Activated CD4-positive, CD25-positive, alpha-beta regulatory T cell treated with anti-CD3 and anti-CD28 coated beads, Interleukin-2, amount 50 U/mL, for 24 hours (primary cell): ENCODE measurements around the gene KRTAP4-6.
"Not testable (repeated sequence)": the region's sequence is repeated elsewhere in the genome, so short reads cannot be mapped to it uniquely, and the experiment has no call there.

Experiments used
- ATAC-seq, 2 donors: fragments of 150-1000 bp; cut with Tn5 transposase; one replicate each; pipeline ENCODE4 v1.10.0; 2021; ENCODE audit warnings: mild to moderate bottlenecking in 1 of 2, moderate library complexity in 1 of 2

Gene KRTAP4-6

DNA sequence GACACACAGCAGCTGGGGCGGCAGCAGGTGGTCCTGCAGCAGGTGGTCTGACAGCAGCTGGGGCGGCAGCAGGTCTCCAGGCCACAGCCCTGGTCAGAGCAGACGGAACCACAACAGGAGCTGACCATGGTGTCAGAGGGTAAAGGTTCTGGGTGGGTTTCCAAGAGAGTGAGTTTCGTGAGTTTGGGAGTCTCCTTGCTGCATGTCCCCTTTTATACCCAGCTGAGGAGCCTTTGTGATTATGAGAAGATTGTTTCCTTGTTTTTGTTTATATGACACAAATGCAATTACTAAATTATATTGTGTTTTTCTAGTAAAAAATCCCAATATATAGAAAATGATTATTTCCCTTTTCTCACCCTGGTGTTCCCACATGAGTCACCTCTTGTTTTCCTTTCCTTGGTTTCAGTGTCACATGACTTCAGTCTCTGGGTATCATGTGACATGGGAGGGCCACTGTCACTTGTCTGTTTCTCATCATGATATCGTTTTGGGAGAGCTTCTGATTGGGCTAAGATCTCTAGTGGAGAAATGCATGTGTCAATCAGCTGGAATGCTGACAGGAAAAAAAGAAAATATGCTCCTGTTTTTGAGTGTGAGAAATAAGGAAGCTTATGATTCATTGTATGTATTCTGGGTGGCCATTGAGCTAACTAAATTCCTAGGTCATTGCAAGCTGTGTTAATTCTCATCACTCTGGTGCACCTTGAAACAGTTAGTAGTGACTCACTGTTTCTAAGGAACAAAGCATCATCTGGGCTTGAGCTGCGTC is at the start of gene KRTAP4-6:
TSS of gene KRTAP4-6 (minus strand) at position 185 of the 772 bp plus-strand sequence. CDS start at position 128, 57 bp downstream.
- ATAC-seq, result no peak

- ATAC-seq, result not testable (repeated sequence)
Observed at GRCh38 chr17:41189837-41190318, 49.5 kb upstream of the KRTAP4-6 start, which contains the start of gene KRTAP9-1. Gene KRTAP9-1 (plus strand): TSS chr17:41189887. CDS start chr17:41189887, 0 bp downstream.

DNA sequence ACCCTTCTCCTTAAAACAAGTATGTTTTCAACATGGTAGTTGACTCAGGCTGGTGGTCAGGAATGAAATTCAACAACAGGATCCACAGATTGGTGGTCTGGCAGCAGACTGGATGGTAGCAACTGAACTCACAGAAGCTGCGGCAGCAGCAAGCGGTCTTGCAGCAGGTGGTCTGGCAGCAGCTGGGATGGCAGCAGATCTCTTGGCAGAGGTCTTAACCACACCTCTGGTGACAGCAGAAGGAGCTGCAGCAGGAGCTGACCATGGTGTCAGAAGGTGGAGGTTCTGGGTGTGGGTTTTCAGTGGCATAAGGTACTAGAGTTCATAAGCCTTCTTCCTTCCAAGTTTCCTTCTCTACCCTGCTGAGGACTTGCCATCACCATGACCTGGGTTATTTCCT is 46.5 kb upstream of the KRTAP4-6 start:
- no peak for ATAC-seq

DNA sequence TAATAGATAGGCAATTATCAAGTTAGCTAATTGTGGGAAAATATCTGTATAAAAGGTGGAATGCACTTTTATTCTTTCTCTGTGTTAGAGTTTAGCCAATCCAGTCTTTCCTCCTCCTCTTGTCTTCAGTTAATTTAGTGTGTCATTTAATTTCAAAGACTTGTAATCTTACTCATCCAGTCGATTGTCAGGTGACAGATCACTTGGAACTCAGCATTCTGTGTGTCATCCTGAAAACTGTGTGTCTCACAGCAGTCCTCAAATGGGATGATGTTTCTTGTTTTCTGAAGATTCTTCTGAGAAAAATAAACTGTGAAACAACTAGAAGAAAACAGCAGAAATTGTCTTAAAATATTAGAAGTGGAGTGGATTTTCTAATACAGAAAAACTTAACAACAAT is 44.7 kb upstream of the KRTAP4-6 start:
- ATAC-seq, result no peak

- ATAC-seq, result no peak
Observed at GRCh38 chr17:41184480-41184961, 44.2 kb upstream of the KRTAP4-6 start, which contains the start of gene KRTAP4-1. Gene KRTAP4-1 (minus strand): TSS chr17:41184911. CDS start chr17:41184854, 57 bp downstream.

GRCh38 chr17:41178843-41179616 is 38.7 kb upstream of the KRTAP4-6 start:
- ATAC-seq, result no peak

- ATAC-seq, result peak in 1 of 2 donors; percentile 30
Observed at GRCh38 chr17:41178341-41178740, 38.0 kb upstream of the KRTAP4-6 start.

- ATAC-seq, result no peak
Observed at GRCh38 chr17:41177727-41178271, 37.5 kb upstream of the KRTAP4-6 start, which contains the start of gene KRTAP4-2. Gene KRTAP4-2 (minus strand): TSS chr17:41178221. CDS start chr17:41178164, 57 bp downstream.

DNA sequence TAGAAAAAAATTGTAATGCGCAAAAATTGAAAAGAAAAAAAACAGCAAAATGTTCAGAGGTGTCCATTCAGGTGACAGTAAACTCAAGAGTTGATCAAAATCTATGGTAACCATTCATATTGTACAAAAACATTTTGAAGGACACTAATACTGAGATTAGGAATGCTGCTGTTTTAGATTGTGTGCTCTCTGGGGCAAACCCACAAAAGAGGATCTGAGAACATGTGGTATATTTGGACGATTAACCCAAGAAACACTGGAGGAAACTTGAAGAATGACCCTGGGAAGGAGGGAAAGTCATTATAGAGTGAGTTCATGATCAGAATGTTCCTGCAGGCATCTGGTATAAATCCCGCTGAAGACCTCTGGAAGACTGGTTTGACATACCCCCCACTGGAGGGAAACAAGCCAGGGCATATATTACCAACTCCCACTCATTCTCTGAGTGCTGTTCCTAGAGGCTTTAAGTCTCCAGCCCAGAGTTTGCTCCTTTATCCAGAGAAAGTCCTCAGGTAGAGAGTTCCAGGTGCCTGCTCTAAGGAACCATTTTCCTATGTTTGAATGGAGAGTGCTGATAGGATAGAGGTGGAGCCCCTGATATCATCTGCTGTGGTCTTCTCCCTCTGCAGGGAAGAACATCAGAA is 36.5 kb upstream of the KRTAP4-6 start:
- ATAC-seq, result peak in 1 of 2 donors; percentile 41

GRCh38 chr17:41171886-41172285 is 31.5 kb upstream of the KRTAP4-6 start:
- no peak for ATAC-seq

- no peak for ATAC-seq
Observed at GRCh38 chr17:41168121-41168520, 27.8 kb upstream of the KRTAP4-6 start, which contains the start of gene KRTAP4-3. Gene KRTAP4-3 (minus strand): TSS chr17:41168221. CDS start chr17:41168172, 49 bp downstream.

- ATAC-seq, result no peak
Observed at GRCh38 chr17:41167561-41167960, 27.2 kb upstream of the KRTAP4-6 start.

- no peak for ATAC-seq
Observed at GRCh38 chr17:41163828-41164227, 23.5 kb upstream of the KRTAP4-6 start.

- ATAC-seq, result no peak
Observed at GRCh38 chr17:41160648-41161047, 20.3 kb upstream of the KRTAP4-6 start, which contains the start of gene KRTAP4-4. Gene KRTAP4-4 (minus strand): TSS chr17:41160748. CDS start chr17:41160691, 57 bp downstream.

- not testable (repeated sequence) for ATAC-seq
Observed at GRCh38 chr17:41160190-41160589, 19.8 kb upstream of the KRTAP4-6 start.

DNA sequence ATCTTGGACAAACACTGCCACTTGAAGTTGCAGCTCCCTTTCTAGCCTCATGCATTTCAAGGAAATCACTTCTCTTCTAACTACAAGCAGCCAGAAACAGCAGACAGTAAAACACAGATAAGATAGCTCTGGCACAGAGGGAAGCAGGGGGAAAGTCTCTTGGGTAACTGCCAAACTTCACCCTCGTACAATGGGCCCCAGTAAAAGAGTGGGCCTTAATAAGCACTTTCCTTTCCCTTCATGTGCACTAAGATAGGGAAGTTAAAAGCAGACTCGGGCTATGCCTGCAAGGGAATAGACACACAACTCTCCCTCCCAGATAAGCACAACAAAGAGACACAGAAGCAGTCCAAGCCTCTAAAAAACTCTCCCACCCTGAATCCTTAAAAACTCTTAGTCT is 13.5 kb upstream of the KRTAP4-6 start:
- ATAC-seq, result no peak

- ATAC-seq, result no peak
Observed at GRCh38 chr17:41151525-41151924, 11.2 kb upstream of the KRTAP4-6 start.

DNA sequence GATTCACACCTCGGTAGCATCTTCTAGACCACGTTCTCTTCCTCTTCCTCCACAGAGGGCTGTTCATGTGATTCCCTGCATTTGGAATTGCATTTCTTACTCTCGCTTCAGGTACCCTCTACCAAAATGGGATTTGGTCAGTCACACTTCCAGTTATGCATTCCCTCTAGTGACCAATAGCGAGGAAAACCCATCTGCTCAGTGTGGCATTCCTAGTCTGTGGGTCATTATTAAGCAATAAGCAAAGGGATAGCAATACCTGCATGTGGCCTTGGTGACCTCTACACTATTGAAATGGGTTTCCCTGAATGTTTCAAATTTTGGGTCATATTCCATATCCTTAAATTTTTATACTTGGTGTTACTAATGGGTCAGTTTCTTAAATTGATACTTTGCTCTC is 9.7 kb upstream of the KRTAP4-6 start:
- ATAC-seq, result no peak

GRCh38 chr17:41149652-41149985 is 9.3 kb upstream of the KRTAP4-6 start, which contains the start of gene KRTAP4-5:
Gene KRTAP4-5 (minus strand): TSS chr17:41149825. CDS start chr17:41149767, 58 bp downstream.
- no peak for ATAC-seq

DNA sequence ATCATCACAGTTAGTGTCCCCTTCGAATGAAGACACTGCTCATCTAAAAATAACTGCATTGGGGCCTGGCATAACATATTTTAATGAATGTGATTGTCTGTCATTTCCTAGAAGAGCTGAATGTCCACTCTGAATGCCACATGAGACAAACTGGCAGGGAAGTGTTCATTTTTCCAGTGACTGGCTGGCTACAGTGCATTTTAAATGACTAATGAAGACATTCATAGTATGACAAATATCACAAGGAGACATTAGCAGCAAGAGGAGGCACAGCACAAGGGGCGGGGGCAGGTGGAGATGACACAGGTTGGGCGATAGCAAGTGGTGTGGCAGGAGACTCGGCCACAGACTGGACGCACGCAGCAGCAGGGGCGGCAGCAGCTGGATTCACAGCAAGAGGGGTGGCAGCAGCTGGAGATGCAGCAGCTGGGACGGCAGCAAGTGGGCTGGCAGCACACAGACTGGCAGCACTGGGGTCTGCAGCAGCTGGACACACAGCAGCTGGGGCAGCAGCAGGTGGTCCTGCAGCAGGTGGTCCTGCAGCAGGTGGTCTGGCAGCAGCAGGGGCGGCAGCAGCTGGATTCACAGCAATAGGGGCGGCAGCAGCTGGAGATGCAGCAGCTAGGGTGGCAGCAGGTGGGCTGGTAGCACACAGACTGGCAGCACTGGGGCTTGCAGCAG is 8.8 kb upstream of the KRTAP4-6 start:
- not testable (repeated sequence) for ATAC-seq

DNA sequence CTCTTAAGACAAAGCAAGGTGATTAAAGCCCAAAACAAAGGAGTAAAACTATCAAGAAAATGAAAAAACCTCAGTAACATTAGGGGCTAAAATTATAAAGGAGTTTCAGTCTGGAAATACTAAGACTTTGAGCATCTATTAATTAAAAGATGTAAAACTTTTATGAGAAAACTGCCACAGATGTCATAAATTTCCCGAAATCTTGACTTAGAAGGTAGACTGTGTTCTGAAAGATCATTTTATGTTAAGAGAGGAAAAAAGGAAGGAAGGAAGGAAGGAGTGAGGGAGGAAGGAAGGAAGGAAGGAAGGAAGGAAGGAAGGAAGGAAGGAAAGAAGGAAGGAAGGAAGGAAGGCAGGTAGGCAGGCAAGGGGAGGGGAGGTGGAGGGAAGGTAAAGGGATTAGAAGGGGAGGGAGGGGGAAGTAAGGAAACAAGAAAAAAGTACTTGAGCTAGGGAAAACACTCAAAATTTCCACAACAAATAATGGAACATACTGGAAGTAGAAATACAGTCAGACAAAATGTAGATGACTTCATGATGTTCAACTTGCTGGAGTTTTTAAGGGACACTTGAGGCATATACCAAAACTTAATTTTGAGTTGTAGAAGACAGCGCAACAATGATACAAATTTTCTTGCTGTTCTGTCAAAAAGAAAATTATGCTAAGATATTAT is 7.3 kb upstream of the KRTAP4-6 start:
- ATAC-seq, result no peak
